ENCODE measurements around the gene TMPRSS7.

DNA sequence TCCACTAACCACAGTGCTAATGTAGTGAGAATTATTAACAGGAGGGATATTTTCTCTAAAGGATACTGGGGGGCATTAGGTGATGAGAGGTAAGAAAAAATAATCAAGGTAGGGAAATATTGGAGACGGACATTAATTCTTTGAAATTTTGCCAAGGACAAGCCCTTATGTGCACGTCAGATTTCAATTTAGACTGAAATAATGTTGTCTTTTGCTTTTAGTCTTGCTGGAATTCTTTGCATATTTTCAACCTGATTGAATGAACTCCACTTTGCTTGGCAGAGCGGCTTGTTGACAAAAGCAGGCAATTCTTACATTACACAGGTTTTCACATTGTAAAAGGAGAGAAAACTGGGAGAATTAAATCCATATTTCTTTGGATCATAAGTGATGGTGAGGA is 26.6 kb downstream of the TMPRSS7 start:
- TF ChIP-seq, protein P1, sequence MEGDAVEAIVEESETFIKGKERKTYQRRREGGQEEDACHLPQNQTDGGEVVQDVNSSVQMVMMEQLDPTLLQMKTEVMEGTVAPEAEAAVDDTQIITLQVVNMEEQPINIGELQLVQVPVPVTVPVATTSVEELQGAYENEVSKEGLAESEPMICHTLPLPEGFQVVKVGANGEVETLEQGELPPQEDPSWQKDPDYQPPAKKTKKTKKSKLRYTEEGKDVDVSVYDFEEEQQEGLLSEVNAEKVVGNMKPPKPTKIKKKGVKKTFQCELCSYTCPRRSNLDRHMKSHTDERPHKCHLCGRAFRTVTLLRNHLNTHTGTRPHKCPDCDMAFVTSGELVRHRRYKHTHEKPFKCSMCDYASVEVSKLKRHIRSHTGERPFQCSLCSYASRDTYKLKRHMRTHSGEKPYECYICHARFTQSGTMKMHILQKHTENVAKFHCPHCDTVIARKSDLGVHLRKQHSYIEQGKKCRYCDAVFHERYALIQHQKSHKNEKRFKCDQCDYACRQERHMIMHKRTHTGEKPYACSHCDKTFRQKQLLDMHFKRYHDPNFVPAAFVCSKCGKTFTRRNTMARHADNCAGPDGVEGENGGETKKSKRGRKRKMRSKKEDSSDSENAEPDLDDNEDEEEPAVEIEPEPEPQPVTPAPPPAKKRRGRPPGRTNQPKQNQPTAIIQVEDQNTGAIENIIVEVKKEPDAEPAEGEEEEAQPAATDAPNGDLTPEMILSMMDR (IDR thresholded peaks at IDR 0.05) = no peak
- TF ChIP-seq POLR2AphosphoS5 (IDR thresholded peaks at IDR 0.05) (no peak), POLR2A (IDR thresholded peaks at IDR 0.05) (no peak), EP300 (IDR thresholded peaks at IDR 0.05) (no peak)
